Liver (tissue), 9 donors: ENCODE measurements around the gene FREM1. TPM values are rescaled to one million over a fixed set of nuclear protein-coding genes. Genes with fewer than 3 reads are reported as not detected.

ENCODE experiments used
- DNase-seq: peaks from one replicate; pipeline ENCODE4 v3.0.0-alpha.2; 2017; ENCODE audit warnings: low spot score
- H3K27ac ChIP-seq, 2 donors: one replicate each; pipeline ENCODE4 v1.7.0; 2013; ENCODE audit warnings: inconsistent platforms in 2 of 2, low read length in 2 of 2, control low read depth in 1 of 2, low read depth in 1 of 2, mild to moderate bottlenecking in 1 of 2
- H3K27me3 ChIP-seq, 4 donors: one replicate each; pipeline versions ENCODE4 v1.6.1 to v1.7.0; 2013; ENCODE audit warnings: low read length in 3 of 4, inconsistent platforms in 1 of 4, mild to moderate bottlenecking in 1 of 4, moderate library complexity in 1 of 4; ENCODE audit not compliant: control insufficient read depth in 4 of 4, insufficient read depth in 4 of 4
- H3K36me3 ChIP-seq, 4 donors: one replicate each; pipeline versions ENCODE4 v1.6.1 to v1.7.0; 2013; ENCODE audit warnings: low read length in 3 of 4, mild to moderate bottlenecking in 3 of 4, low read depth in 1 of 4, moderate library complexity in 1 of 4; ENCODE audit not compliant: control insufficient read depth in 4 of 4, insufficient read depth in 3 of 4
- H3K4me1 ChIP-seq, 4 donors: one replicate each; pipeline versions ENCODE4 v1.6.1 to v1.7.0; 2013; ENCODE audit warnings: low read length in 3 of 4, mild to moderate bottlenecking in 3 of 4, moderate library complexity in 1 of 4; ENCODE audit not compliant: control insufficient read depth in 4 of 4, insufficient read depth in 4 of 4
- H3K4me3 ChIP-seq, 3 donors: one replicate each; pipeline versions ENCODE4 v1.6.1 to v1.7.0; 2013; ENCODE audit warnings: low read length in 3 of 3, control low read depth in 1 of 3, low read depth in 1 of 3, mild to moderate bottlenecking in 1 of 3
- H3K9ac ChIP-seq, 2 donors: one replicate each; pipeline ENCODE4 v1.7.0; 2013; ENCODE audit warnings: low read length in 2 of 2, mild to moderate bottlenecking in 2 of 2, moderate library complexity in 2 of 2, control low read depth in 1 of 2, low read depth in 1 of 2
- H3K9me3 ChIP-seq, 4 donors: one replicate each; pipeline versions ENCODE4 v1.6.1 to v1.7.0; 2013; ENCODE audit warnings: low read length in 3 of 4; ENCODE audit not compliant: control insufficient read depth in 4 of 4
- ATF3 ChIP-seq: IDR thresholded peaks from 2 replicates; pipeline ENCODE4 v1.6.1; 2016; ENCODE audit warnings: antibody characterized with exemption
- CTCF ChIP-seq: fragments of 150-350 bp; IDR thresholded peaks from 2 replicates; pipeline ENCODE4 v1.5.1; 2017; ENCODE audit warnings: improper control_type of control experiment, low read depth, low read length; ENCODE audit not compliant: missing input control
- EGR1 ChIP-seq, 2 donors: IDR thresholded peaks; 2 replicates each; pipeline ENCODE4 v1.6.1; 2016 to 2018; ENCODE audit warnings: antibody characterized with exemption in 2 of 2, low read depth in 2 of 2
- FOXA1 ChIP-seq: IDR thresholded peaks from 2 replicates; pipeline ENCODE4 v1.6.1; 2016; ENCODE audit warnings: antibody characterized with exemption
- FOXA2 ChIP-seq: IDR thresholded peaks from 2 replicates; pipeline ENCODE4 v1.6.1; 2016; ENCODE audit warnings: antibody characterized with exemption
- GABPA ChIP-seq, 2 donors: IDR thresholded peaks in 1 of 2; conservative IDR thresholded peaks in 1 of 2; 2 replicates each; pipeline ENCODE4 v1.6.1; 2016; ENCODE audit warnings: antibody characterized with exemption in 2 of 2, mild to moderate bottlenecking in 1 of 2, moderate library complexity in 1 of 2
- HNF4A ChIP-seq, 2 donors: conservative IDR thresholded peaks; 2 replicates each; pipeline ENCODE4 v1.6.1; 2016; ENCODE audit warnings: antibody characterized with exemption in 2 of 2, mild to moderate bottlenecking in 2 of 2
- JUND ChIP-seq, 2 donors: IDR thresholded peaks; 2 replicates each; pipeline ENCODE4 v1.6.1; 2016; ENCODE audit warnings: antibody characterized with exemption in 2 of 2
- MAX ChIP-seq: IDR thresholded peaks from 2 replicates; pipeline ENCODE4 v1.6.1; 2016; ENCODE audit warnings: antibody characterized with exemption
- NR2F2 ChIP-seq: IDR thresholded peaks from 2 replicates; pipeline ENCODE4 v1.6.1; 2016; ENCODE audit warnings: antibody characterized with exemption
- RAD21 ChIP-seq, 2 donors: IDR thresholded peaks; 2 replicates each; pipeline ENCODE4 v1.6.1; 2016; ENCODE audit warnings: antibody characterized with exemption in 2 of 2, mild to moderate bottlenecking in 2 of 2
- REST ChIP-seq: IDR thresholded peaks from 2 replicates; pipeline ENCODE4 v1.6.1; 2016; ENCODE audit warnings: antibody characterized with exemption, mild to moderate bottlenecking
- RXRA ChIP-seq, 2 donors: IDR thresholded peaks; 2 replicates each; pipeline ENCODE4 v1.6.1; 2017 to 2018; ENCODE audit warnings: antibody characterized with exemption in 2 of 2, mild to moderate bottlenecking in 1 of 2
- SP1 ChIP-seq: IDR thresholded peaks from 2 replicates; pipeline ENCODE4 v1.6.1; 2018; ENCODE audit warnings: antibody characterized with exemption, mild to moderate bottlenecking
- TAF1 ChIP-seq: conservative IDR thresholded peaks from 2 replicates; pipeline ENCODE4 v1.6.1; 2016; ENCODE audit warnings: antibody characterized with exemption, mild to moderate bottlenecking
- YY1 ChIP-seq: IDR thresholded peaks from 2 replicates; pipeline ENCODE4 v1.6.1; 2016; ENCODE audit warnings: antibody characterized with exemption, mild to moderate bottlenecking
- ZBTB33 ChIP-seq: IDR thresholded peaks from 2 replicates; pipeline ENCODE4 v1.6.1; 2016; ENCODE audit warnings: antibody characterized with exemption
- WGBS: extraction: QIAGEN DNeasy Blood & Tissue Kit; methylation state at CpG from one replicate; pipeline ENCODE4 v1.1.7; 2013; 5-methylcytosine and 5-hydroxymethylcytosine counted together
- polyA plus RNA-seq, 2 donors: library from polyadenylated mRNA; stranded (reverse) in 1 of 2; unstranded in 1 of 2; fragments of 200-250 nt in 1 of 2; fragments of >200 nt in 1 of 2; fragmentation: Nextera tagmentation in 1 of 2; extraction: Ambion mirVana in 1 of 2; gene quantifications; one replicate each; pipeline versions ENCODE4 v1.2.1 to v1.2.3, GENCODE V29; 2013 to 2015
- total RNA-seq, 2 donors: library from RNA; depleted of rRNA; stranded (reverse); fragments of >200 nt; gene quantifications; one replicate each; pipeline ENCODE4 v1.2.3, GENCODE V29; 2014
- donor health status: healthy.
- donor health status: healthy.
- donor health status: healthy.
- donor health status: healthy.
- donor health status: healthy.

Gene FREM1
- total and polyA plus RNA-seq, 4 donors = 0.39 to 4.7 (median 1.1) TPM

GRCh38 chr9:14715102-14715501, 195.1 kb downstream of the FREM1 start:
- Histone ChIP-seq H3K9me3 (no peaks in the 10 kb centered on the region), H3K4me1 (no peaks in the 10 kb centered on the region), H3K36me3 (no peaks in the 10 kb centered on the region), H3K9ac (no peak overlapping the region), H3K4me3 (no peak overlapping the region), H3K27me3 (peaks cover 0 to 7% (median under 1%) of the 10 kb centered on the region in 4 donors), H3K27ac (no peak overlapping the region)
- no peak for TF ChIP-seq RAD21 (IDR thresholded peaks at IDR 0.05)
- no peak for TF ChIP-seq RXRA (IDR thresholded peaks at IDR 0.05)
- TF ChIP-seq EGR1 (IDR thresholded peaks at IDR 0.05; ENCODE audit: low read depth in 2 of 2) = no peak
- no peak for TF ChIP-seq FOXA1
- TF ChIP-seq HNF4A (conservative IDR thresholded peaks at IDR 0.05) = no peak
- TF ChIP-seq REST = no peak
- no peak for TF ChIP-seq TAF1
- TF ChIP-seq ZBTB33 = no peak
- no peak for TF ChIP-seq NR2F2
- TF ChIP-seq CTCF = no peak
- TF ChIP-seq GABPA (IDR thresholded peaks at IDR 0.05 in 1 of 2, conservative IDR thresholded peaks at IDR 0.05 in 1 of 2) = no peak
- no peak for TF ChIP-seq YY1
- no peak for TF ChIP-seq JUND (IDR thresholded peaks at IDR 0.05)
- TF ChIP-seq MAX = no peak
- TF ChIP-seq SP1 = no peak
- no peak for TF ChIP-seq ATF3
- DNase-seq = no peak
- 75% methylated on average over 4 of the region's 4 CpGs for WGBS

GRCh38 chr9:14713187-14713767, 197.0 kb downstream of the FREM1 start:
- Histone ChIP-seq H3K9ac (no peak overlapping the region), H3K36me3 (no peaks in the 10 kb centered on the region), H3K27ac (no peak overlapping the region), H3K4me3 (no peak overlapping the region), H3K27me3 (peaks cover 0 to 5% (median 0%) of the 10 kb centered on the region in 4 donors), H3K4me1 (no peaks in the 10 kb centered on the region), H3K9me3 (no peaks in the 10 kb centered on the region)
- WGBS = 87% methylated on average over 3 of the region's 3 CpGs
- DNase-seq = no peak
- no peak for TF ChIP-seq JUND (IDR thresholded peaks at IDR 0.05)
- no peak for TF ChIP-seq GABPA (IDR thresholded peaks at IDR 0.05 in 1 of 2, conservative IDR thresholded peaks at IDR 0.05 in 1 of 2)
- TF ChIP-seq FOXA1 = no peak
- TF ChIP-seq FOXA2 = no peak
- no peak for TF ChIP-seq YY1
- no peak for TF ChIP-seq NR2F2
- TF ChIP-seq HNF4A (conservative IDR thresholded peaks at IDR 0.05) = no peak
- no peak for TF ChIP-seq MAX
- no peak for TF ChIP-seq CTCF
- TF ChIP-seq EGR1 (IDR thresholded peaks at IDR 0.05; ENCODE audit: low read depth in 2 of 2) = no peak
- TF ChIP-seq TAF1 = no peak
- TF ChIP-seq ZBTB33 = no peak
- no peak for TF ChIP-seq RAD21 (IDR thresholded peaks at IDR 0.05)
